HCT116 (cell line): ENCODE results near the gene PKP3. TPM values are rescaled to one million over a fixed set of nuclear protein-coding genes. Genes with fewer than 3 reads are reported as not detected.

ENCODE experiments used
- ATAC-seq: fragments of 200-7000 bp; cut with Tn5 transposase; 2 replicates; pipeline ENCODE4 v1.9.1; 2020; ENCODE audit warnings: mild to moderate bottlenecking, moderate library complexity
- BruUV-seq: library from RNA; stranded (reverse); fragments of 400-500 nt; replicated peaks from 2 replicates; lab custom pipeline; 2021; lab: Mats Ljungman, UMichigan
- CTCF ChIA-PET: fragments of 300-600 bp; sonication (Branson Sonifier 250); formaldehyde crosslinking; loops from one replicate; lab custom pipeline; 2021; ENCODE audit warnings: antibody characterized with exemption; lab: Charles Lee
- POLR2A ChIA-PET: fragments of 300-600, 350-600 bp; sonication (Branson Sonifier 250); formaldehyde crosslinking; loops from one replicate; lab custom pipeline; 2021; ENCODE audit warnings: antibody characterized with exemption; lab: Charles Lee
- RAD21 ChIA-PET, 2 experiments: fragments of 300-600 bp; sonication (Branson Sonifier 250); formaldehyde crosslinking; loops; one replicate each; lab custom pipeline; 2023; ENCODE audit warnings: low total read pairs in 2 of 2; ENCODE audit not compliant: uncharacterized antibody in 2 of 2, unreplicated experiment in 2 of 2, low non-redundant PET in 1 of 2; lab: Charles Lee
- DNase-seq: peaks from one replicate; pipeline ENCODE4 v3.0.0-alpha.2; 2010; ENCODE audit warnings: low read depth, low spot score
- H2AFZ ChIP-seq: fragments of 200-600 bp; shearing (Covaris generic), sonication (generic); 2 replicates; pipeline ENCODE4 v1.6.1; 2017; ENCODE audit warnings: low read depth, mixed run types, mixed read lengths, antibody characterized with exemption, low read length; ENCODE audit not compliant: poor library complexity, severe bottlenecking
- H3K27ac ChIP-seq: 2 replicates; pipeline ENCODE4 v1.5.1; 2012; ENCODE audit warnings: low read depth, low read length
- H3K27me3 ChIP-seq: fragments of 200-600 bp; sonication (generic); 2 replicates; pipeline ENCODE4 v1.6.1; 2016; ENCODE audit warnings: mixed run types, low read length, mixed read lengths; ENCODE audit not compliant: insufficient read depth
- H3K36me3 ChIP-seq, 2 experiments: fragments of 200-500 bp in 1 of 2; fragments of 200-600 bp in 1 of 2; sonication (Bioruptor generic) in 1 of 2; sonication (generic) in 1 of 2; 2 replicates each; pipeline versions ENCODE4 v1.5.1 to v1.6.1; 2014 to 2016; ENCODE audit warnings: low read length in 2 of 2, inconsistent platforms in 1 of 2, mixed read lengths in 1 of 2, mixed run types in 1 of 2; ENCODE audit not compliant: insufficient read depth in 2 of 2, control insufficient read depth in 1 of 2
- H3K4me1 ChIP-seq, 2 experiments: fragments of 200-600 bp in 1 of 2; sonication (generic) in 1 of 2; 2 replicates each; pipeline versions ENCODE4 v1.5.1 to v1.6.1; 2012 to 2017; ENCODE audit warnings: low read length in 2 of 2, inconsistent platforms in 1 of 2, mild to moderate bottlenecking in 1 of 2, mixed read lengths in 1 of 2, mixed run types in 1 of 2, moderate library complexity in 1 of 2; ENCODE audit not compliant: insufficient read depth in 2 of 2, control insufficient read depth in 1 of 2
- H3K4me2 ChIP-seq: fragments of 200-600 bp; sonication (generic); 2 replicates; pipeline ENCODE4 v1.6.1; 2017; ENCODE audit warnings: mixed run types, low read length, mixed read lengths
- H3K4me3 ChIP-seq, 2 experiments: fragments of 200-600 bp in 1 of 2; sonication (generic) in 1 of 2; replicated peaks in 1 of 2; 2 replicates each; pipeline ENCODE4 v1.5.1; 2011 to 2016; ENCODE audit warnings: low read length in 2 of 2, control low read depth in 1 of 2, low read depth in 1 of 2, mild to moderate bottlenecking in 1 of 2, mixed read lengths in 1 of 2, mixed run types in 1 of 2
- H3K79me2 ChIP-seq: fragments of 200-600 bp; sonication (generic); 2 replicates; pipeline ENCODE4 v1.6.1; 2017; ENCODE audit warnings: mild to moderate bottlenecking, mixed run types, low read length, moderate library complexity, mixed read lengths; ENCODE audit not compliant: insufficient read depth
- H3K9ac ChIP-seq: fragments of 200-600 bp; sonication (generic); 2 replicates; pipeline ENCODE4 v1.6.1; 2016; ENCODE audit warnings: low read length, mixed read lengths
- H3K9me2 ChIP-seq: fragments of 200-600 bp; sonication (generic), shearing (Covaris generic); 2 replicates; pipeline ENCODE4 v1.6.1; 2017; ENCODE audit warnings: mixed run types, mild to moderate bottlenecking, moderate library complexity; ENCODE audit not compliant: insufficient read depth
- H3K9me3 ChIP-seq, 2 experiments: fragments of 200-500 bp in 1 of 2; fragments of 200-600 bp in 1 of 2; sonication (Bioruptor generic) in 1 of 2; sonication (generic) in 1 of 2; 2 replicates each; pipeline ENCODE4 v1.6.1; 2014 to 2017; ENCODE audit warnings: low read length in 2 of 2, mixed read lengths in 2 of 2, inconsistent platforms in 1 of 2, low read depth in 1 of 2, mild to moderate bottlenecking in 1 of 2, mixed run types in 1 of 2, moderate library complexity in 1 of 2; ENCODE audit not compliant: control insufficient read depth in 1 of 2, insufficient read depth in 1 of 2
- H4K20me1 ChIP-seq: fragments of 200-600 bp; sonication (generic), shearing (Covaris generic); 2 replicates; pipeline ENCODE4 v1.6.1; 2017; ENCODE audit warnings: mixed run types, mild to moderate bottlenecking, moderate library complexity; ENCODE audit not compliant: insufficient read depth
- CBX3 ChIP-seq: IDR thresholded peaks from 2 replicates; pipeline ENCODE4 v1.6.1; 2012; ENCODE audit warnings: low read depth
- MAX ChIP-seq: IDR thresholded peaks from 2 replicates; pipeline ENCODE4 v1.6.1; 2012
- TCF7L2 ChIP-seq: IDR thresholded peaks from 2 replicates; pipeline ENCODE4 v1.7.0; 2011; ENCODE audit warnings: borderline replicate concordance, inconsistent platforms; ENCODE audit not compliant: insufficient read depth, insufficient read length; ENCODE audit errors: extremely low read depth
- intact Hi-C: fragments of 100-400 bp; cut with micrococcal nuclease; formaldehyde crosslinking; loops from 2 replicates; pipeline ENCODE4 v1.10.0; 2022
- total RNA-seq: library from RNA; stranded (reverse); gene quantifications from one replicate; pipeline ENCODE4 v1.2.1, GENCODE V29; 2021; ENCODE audit not compliant: unreplicated experiment
- TF ChIP-seq, protein P1 (sequence below), 3 experiments: fragments of 200-600 bp in 1 of 3; sonication (generic) in 1 of 3; IDR thresholded peaks in 2 of 3; conservative IDR thresholded peaks in 1 of 3; 2 replicates each; pipeline ENCODE4 v1.5.1; 2012 to 2017; ENCODE audit warnings: low read depth in 2 of 3, low read length in 2 of 3, antibody characterized with exemption in 1 of 3, borderline replicate concordance in 1 of 3, control low read depth in 1 of 3, mild to moderate bottlenecking in 1 of 3, mixed read lengths in 1 of 3, mixed run types in 1 of 3, moderate library complexity in 1 of 3; ENCODE audit not compliant: insufficient read depth in 1 of 3

PKP3 gene
- total RNA-seq, 1 experiment from 2014 or later = 157 TPM

DNA sequence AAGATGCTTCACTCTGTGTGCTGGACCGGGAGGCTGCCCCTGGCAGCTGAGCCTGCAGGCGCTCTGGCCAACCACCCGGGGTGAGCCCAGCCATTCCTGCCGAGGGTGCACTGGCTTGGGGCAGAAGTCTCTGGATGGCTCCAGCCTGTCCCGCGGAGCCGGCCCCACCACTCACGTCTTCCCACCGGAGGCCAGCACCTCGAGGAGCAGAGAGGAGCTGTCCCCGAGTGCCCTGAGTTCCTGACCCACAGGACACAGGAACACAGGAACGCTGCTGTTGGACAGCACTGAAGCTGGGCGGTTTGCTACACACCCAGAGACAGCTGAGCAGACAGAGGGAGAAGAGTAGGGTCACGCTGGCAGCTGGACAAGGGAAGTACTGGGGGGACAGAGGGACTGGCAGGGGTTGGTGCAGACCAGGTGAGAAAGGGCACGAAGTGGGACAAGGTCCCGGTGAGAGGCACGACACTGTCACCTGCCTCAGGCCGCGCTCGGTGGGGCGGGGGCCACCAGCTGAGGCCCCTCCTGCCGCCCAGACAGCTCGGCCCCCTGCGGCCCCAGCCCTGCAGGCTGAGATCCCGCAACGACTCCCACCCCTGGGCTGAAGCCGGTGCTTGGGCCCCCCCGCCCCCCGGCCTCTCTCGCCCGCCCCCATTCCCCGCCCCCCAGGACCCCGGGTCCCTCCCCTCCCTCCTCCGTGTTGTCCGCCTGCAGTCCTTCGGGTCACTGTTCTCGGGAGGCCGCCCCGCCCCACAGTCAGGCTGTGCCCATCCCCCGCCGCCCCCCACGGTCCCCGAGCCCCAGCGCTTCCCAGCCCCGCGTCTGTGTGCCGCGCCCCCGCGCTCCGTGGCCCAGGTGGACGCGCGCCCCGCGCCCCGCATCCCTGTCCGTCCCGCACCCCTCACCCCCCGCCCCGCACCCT is 25.3 kb upstream of the PKP3 start:
- DNase-seq (no peak), ATAC-seq (peak; percentile 8; the same call in 1 of the 2 replicates)
- POLR2A ChIA-PET = no interaction called here

More for the DNA sequence above, 25.3 kb upstream of the PKP3 start:
- no peaks in the 10 kb centered on the region for H4K20me1 ChIP-seq
- ChIA-PET CTCF (no interaction called here), RAD21 (no interaction called here)
- no peak for TF ChIP-seq CBX3
- TF ChIP-seq, protein P1, sequence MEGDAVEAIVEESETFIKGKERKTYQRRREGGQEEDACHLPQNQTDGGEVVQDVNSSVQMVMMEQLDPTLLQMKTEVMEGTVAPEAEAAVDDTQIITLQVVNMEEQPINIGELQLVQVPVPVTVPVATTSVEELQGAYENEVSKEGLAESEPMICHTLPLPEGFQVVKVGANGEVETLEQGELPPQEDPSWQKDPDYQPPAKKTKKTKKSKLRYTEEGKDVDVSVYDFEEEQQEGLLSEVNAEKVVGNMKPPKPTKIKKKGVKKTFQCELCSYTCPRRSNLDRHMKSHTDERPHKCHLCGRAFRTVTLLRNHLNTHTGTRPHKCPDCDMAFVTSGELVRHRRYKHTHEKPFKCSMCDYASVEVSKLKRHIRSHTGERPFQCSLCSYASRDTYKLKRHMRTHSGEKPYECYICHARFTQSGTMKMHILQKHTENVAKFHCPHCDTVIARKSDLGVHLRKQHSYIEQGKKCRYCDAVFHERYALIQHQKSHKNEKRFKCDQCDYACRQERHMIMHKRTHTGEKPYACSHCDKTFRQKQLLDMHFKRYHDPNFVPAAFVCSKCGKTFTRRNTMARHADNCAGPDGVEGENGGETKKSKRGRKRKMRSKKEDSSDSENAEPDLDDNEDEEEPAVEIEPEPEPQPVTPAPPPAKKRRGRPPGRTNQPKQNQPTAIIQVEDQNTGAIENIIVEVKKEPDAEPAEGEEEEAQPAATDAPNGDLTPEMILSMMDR (IDR thresholded peaks at IDR 0.05 in 2 of 3, conservative IDR thresholded peaks at IDR 0.05 in 1 of 3; ENCODE audit: borderline replicate concordance in 1 of 3, insufficient read depth in 1 of 3, low read depth in 2 of 3, low read length in 2 of 3) = no peak
- no peak for TF ChIP-seq MAX
- no peak for TF ChIP-seq TCF7L2
- no peak overlapping the region for H2AFZ ChIP-seq
- peaks cover 0 to 19% of the 10 kb centered on the region in 2 experiments; a peak in 2 of 4 replicates for H3K4me1 ChIP-seq
- no peak overlapping the region for H3K4me2 ChIP-seq
- no TSS peak for BruUV-seq
- peaks cover 0 to 8% of the 10 kb centered on the region in 2 experiments; a peak in 1 of 4 replicates for H3K36me3 ChIP-seq
- no peak overlapping the region for H3K4me3 ChIP-seq
- no peaks in the 10 kb centered on the region for H3K9me3 ChIP-seq
- H3K9ac ChIP-seq = no peak overlapping the region
- intact Hi-C loops = no loop called here
- no peaks in the 10 kb centered on the region for H3K27me3 ChIP-seq
- peaks cover 16% of the 10 kb centered on the region; the same call in 1 of the 2 replicates for H3K79me2 ChIP-seq
- no peaks in the 10 kb centered on the region for H3K9me2 ChIP-seq
- H3K27ac ChIP-seq = peak overlapping the region; percentile 25; the same call in 1 of the 2 replicates
